Hematopoietic multipotent progenitor cell (in vitro differentiated cells): ENCODE data around the gene RAB11B. TPM values are rescaled to one million over a fixed set of nuclear protein-coding genes. Genes with fewer than 3 reads are reported as not detected.
"Not testable (repeated sequence)": the region's sequence is repeated elsewhere in the genome, so short reads cannot be mapped to it uniquely, and the experiment has no call there.

ENCODE experiments used
- DNase-seq, 3 donors: peaks; one replicate each; pipeline ENCODE4 v3.0.0-alpha.2; 2011 to 2015; ENCODE audit warnings: low read depth in 2 of 3, low spot score in 2 of 3
- total RNA-seq: library from RNA; depleted of rRNA; stranded (reverse); fragments of >200 nt; gene quantifications from one replicate; pipeline ENCODE4 v1.2.3, GENCODE V29; 2012

The RAB11B gene
- total RNA-seq, 1 donor = 99.4 TPM

DNA sequence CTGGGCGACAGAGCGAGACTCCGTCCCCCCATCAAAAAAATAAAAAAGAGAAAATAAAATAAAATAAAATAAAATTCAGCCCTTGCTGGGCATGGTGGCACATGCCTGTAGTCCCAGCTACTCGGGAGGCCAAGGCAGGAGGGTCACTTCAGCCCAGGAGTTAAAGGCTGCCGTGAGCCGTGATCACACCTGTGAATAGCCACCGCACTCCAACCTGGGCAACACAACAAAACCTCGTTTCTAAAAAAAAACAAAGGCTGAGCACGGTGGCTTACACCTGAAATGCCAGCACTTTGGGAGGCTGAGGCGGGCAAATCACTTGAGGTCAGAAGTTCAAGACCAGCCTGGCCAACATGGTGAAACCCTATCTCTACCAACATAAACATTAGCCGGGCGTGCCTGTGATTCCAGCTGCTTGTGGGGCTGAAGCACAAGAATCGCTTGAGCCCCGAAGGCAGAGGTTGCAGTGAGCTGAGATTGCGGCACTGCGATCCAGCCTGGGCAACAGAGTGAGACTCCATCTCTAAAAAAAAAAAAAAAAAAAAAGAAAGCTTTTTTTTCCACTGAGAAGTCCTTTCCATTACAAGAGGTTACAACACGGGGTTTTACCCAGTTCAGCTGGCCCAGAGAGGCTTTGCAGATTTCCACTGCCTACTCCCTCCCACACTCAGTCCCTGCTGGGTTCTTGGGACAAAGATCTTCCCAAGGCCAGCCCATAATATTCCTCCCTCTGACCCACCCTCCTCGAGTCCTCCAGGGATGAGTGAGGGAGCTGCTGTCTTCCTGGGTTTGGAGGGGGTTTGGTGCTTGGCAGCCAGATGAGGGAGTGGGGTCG lies 19.8 kb upstream of the RAB11B start:
- DNase-seq = no peak

DNA sequence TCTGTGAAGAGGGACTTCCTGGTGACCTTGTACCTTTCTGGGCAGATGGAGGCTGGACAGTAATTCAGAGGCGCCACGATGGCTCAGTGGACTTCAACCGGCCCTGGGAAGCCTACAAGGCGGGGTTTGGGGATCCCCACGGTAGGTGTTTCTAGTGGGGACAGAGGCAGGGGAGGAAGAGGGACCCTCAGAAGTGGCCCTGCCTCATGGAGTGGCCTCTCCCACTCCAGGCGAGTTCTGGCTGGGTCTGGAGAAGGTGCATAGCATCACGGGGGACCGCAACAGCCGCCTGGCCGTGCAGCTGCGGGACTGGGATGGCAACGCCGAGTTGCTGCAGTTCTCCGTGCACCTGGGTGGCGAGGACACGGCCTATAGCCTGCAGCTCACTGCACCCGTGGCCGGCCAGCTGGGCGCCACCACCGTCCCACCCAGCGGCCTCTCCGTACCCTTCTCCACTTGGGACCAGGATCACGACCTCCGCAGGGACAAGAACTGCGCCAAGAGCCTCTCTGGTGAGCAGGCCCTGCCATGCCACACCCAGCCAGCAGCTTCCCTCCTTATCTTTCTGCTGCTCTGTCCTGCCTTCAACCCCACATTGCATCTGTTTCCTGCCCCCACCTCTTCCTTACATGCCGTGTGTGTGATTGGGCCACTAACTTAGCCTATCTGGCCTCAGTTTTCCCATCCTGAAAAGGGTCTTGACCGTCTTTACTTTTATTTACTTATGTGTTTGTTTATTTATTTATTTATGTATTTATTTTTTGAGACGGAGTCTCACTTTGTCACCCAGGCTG lies 19.0 kb upstream of the RAB11B start:
- DNase-seq = peak in 2 of 3 donors; percentile 51 to 79

DNA sequence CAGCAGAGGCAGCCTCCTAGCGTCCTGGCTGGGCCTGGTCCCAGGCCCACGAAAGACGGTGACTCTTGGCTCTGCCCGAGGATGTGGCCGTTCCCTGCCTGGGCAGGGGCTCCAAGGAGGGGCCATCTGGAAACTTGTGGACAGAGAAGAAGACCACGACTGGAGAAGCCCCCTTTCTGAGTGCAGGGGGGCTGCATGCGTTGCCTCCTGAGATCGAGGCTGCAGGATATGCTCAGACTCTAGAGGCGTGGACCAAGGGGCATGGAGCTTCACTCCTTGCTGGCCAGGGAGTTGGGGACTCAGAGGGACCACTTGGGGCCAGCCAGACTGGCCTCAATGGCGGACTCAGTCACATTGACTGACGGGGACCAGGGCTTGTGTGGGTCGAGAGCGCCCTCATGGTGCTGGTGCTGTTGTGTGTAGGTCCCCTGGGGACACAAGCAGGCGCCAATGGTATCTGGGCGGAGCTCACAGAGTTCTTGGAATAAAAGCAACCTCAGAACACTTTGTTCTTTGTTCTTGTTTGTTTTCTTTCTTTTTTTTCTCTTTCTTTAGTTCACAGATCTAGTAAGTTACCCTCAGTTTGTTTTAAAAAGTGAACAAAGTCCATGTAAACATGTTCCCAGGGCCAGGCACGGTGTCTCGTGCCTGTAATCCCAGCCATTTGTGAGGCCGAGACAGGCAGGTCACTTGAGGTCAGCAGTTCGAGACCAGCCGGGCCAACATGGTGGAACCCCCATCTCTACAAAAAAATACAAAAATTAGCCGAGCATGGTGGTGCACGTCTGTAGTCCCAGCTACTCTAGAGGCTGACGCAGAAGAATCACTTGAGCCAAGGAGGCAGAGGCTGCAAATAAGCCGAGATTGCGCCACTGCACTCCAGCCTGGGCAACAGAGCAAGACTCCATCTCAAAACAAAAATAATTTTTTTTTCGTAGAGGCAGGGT lies 16.0 kb upstream of the RAB11B start:
- no peak for DNase-seq

DNA sequence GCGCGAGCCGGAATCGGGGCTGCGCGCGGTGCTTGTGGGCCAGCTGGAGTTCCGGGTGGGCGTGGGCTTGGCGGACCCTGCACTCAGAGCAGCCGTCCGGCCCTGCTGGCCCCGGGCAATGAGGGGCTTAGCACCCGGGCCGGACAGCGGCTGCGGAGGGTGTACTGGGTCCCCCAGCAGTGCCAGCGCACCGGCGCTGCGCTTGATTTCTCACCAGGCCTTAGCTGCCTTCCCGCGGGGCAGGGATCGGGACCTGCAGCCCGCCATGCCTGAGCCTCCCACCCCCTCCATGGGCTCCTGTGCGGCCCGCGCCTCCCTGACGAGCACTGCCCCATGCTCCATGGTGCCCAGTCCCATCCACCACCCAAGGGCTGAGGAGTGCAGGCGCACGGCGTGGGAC lies 14.4 kb upstream of the RAB11B start:
- not testable (repeated sequence) for DNase-seq

DNA sequence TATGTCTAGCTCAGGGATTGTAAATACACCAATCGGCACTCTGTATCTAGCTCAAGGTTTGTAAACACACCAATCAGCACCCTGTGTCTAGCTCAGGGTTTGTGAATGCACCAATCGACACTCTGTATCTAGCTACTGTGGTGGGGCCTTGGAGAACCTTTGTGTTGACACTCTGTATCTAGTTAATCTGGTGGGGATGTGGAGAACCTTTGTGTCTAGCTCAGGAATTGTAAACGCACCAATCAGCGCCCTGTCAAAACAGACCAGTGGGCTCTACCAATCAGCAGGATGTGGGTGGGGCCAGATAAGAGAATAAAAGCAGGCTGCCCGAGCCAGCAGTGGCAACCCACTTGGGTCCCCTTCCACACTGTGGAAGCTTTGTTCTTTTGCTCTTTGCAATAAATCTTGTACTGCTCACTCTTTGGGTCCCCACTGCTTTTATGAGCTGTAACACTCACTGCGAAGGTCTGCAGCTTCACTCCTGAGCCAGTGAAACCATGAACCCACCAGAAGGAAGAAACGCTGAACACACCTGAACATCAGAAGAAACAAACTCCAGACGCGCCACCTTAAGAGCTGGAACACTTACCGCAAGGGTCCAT lies 13.7 kb upstream of the RAB11B start:
- DNase-seq = not testable (repeated sequence)

DNA sequence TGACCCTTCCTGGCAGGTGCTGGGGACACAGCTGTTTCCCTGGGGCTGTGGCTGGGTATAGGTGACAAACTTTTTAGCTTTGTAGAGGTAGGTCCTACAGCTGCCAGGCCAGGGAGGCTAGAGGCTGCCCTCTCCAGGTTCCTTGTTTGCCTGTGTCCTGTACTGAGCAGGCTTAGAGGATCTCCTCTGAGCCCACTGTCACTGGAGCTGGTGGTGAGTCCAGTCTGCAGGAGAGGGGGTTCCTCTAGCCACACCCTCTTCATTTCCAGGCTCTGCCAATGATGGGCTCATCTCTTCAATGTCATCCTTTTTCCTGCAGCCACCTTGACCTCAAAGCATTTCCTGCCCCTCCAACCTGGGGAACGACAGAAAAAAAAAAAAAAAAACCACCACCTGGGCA lies 12.6 kb upstream of the RAB11B start:
- no peak for DNase-seq

DNA sequence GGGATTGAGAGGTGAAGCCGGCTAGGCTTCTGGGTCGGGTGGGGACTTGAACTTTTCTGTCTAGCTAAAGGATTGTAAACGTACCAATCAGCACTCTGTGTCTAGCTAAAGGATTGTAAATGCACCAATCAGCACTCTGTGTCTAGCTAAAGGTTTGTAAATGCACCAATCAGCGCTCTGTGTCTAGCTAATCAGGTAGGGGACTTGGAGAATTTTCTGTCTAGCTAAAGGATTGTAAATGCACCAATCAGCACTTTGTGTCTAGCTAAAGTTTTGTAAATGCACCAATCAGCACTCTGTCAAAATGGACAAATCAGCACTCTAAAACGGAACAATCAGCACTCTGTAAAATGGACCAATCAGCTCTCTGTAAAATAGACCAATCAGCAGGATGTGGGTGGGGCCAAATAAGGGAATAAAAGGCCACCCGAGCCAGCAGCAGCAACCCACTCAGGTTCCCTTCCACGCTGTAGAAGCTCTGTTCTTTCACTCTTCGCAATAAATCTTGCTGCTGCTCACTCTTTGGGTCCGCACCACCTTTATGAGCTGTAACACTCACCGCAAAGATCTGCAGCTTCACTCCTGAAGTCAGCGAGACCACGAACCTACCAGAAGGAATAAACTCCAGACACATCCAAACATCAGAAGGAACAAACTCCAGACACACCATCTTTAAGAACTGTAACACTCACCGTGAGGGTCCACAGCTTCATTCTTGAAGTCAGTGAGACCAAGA lies 10.8 kb upstream of the RAB11B start:
- DNase-seq = not testable (repeated sequence)

DNA sequence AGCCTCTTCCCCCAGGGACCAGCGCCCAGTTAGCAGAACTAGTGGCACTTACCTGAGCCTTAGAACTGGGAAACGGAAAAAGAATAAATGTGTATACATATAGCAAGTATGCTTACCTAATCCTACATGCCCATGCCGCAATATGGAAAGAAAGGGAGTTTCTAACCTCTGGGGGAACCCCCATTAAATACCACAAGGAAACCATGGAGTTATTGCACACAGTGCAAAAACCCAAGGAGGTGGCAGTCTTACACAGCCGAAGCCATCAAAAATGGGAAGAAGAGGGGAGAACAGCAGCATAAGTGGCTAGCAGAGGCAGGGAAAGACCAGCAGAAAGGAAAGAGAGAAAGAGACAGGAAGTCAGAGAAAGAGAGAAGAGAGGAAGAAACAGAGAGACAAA lies 5.6 kb upstream of the RAB11B start:
- DNase-seq = not testable (repeated sequence)

DNA sequence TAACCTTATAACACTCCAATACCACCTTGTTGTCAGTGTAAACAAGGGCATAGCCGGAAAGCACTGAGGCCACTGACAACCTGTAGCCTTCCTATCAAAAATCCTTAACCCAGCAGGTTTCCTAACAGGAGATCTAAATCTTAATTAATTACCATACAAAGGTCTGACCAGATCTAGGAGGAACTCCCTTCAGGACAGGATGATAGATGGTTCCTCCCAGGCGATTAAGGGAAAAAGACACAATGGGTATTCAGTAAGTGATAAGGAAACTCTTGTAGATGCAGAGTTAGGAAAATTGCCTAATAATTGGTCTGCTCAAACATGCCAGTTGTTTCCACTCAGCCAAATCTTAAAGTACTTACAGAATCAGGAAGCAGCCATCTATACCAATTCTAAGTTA lies 5.1 kb upstream of the RAB11B start:
- not testable (repeated sequence) for DNase-seq

DNA sequence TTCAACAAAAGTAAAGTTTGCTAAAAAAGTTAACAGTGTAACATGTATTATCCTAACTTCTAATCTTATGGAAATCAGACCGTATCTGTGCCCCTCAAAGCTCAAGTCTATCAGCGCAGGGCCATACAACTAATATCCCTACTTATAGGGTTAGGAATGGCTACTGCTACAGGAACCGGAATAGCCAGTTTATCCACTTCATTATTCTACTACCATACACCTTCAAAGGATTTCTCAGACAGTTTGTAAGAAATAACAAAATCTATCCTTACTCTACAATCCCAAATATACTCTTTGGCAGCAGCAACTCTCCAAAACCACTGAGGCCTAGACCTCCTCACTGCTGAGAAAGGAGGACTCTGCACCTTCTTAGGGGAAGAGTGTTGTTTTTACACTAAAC lies 4.6 kb upstream of the RAB11B start:
- not testable (repeated sequence) for DNase-seq

DNA sequence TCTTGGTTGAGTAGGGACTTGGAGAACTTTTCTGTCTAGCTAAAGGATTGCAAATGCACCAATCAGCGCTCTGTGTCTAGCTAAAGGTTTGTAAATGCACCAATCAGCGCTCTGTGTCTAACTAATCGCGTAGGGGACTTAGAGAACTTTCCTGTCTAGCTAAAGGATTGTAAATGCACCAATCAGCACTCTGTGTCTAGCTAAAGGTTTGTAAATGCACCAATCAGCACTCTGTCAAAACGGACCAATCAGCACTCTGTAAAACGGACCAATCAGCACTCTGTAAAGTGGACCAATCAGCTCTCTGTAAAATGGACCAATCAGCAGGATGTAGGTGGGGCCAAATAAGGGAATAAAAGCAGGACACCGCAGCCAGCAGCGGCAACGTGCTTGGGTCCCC lies 3.7 kb upstream of the RAB11B start:
- not testable (repeated sequence) for DNase-seq

DNA sequence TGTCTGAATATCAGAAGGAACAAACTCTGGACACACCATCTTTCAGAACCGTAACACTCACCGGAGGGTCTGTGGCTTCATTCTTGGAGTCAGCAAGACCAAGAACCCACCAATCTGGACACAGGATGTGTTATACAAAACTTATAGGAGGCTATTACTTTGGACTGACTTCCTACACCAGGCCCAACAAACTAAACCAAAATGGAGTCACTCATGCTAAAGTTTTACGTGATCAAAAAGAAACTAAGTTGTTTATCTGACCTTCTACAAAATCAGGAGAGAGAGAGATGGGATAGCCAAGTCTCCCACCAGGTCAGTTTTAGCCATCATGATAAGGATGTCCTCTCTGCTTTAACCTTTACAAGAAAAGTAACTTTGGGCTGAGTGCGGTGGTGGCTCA lies 3.2 kb upstream of the RAB11B start:
- DNase-seq = no peak

DNA sequence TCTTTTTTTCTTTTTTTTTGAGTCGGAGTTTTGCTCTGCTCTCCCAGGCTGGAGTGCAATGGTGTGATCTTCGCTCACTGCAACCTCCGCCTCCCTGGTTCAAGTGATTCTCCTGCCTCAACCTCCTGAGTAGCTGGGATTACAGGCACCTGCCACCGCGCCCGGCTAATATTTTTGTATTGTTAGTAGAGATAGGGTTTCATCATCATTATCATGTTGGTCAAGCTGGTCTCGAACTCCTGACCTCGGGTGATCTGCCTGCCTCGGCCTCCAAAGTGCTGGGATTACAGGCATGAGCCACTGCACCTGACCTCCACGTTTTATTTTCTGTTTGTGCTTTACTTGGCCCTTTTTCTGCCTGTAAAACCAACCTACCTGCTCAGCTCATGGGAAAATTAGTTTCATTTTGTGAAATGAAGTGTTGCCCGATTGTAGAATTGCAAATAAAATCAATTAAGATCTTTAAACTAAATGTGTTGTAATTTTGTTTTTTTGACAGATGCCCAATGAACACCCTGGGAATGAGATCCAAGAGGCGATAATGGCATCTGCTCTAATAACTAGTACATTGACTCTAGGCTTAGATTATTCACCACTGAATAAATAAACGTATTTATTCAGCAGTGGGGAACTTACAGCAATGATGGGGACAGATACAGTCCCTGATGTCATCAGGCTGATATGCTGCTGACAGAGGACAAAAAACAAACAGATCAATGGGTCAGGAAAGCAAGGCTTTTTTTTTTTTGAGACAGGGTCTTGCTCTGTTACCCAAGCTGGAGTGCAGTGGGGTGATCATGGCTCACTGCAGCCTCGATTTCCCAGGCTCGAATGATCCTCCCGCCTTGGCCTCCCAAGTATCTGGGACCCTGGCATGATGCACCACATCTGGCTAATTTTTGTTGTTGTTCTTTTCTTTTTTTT lies 2.2 kb upstream of the RAB11B start:
- no peak for DNase-seq

DNA sequence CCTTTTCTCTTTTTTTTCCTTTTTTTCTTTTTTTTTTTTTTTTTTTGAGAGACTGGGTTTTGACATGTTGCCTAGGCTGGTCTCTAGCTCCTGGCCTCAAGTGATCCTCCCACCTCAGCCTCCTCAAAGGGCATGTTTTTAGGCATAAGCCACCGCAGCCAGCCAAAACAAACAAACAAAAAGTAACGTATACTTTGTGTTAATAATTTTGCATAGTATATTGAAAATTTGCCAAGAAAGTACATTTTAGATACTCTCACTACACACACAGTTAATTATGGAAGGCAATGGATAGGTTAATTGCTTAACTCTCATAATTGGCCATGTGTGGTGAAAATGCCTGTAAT lies 1.6 kb upstream of the RAB11B start:
- no peak for DNase-seq

DNA sequence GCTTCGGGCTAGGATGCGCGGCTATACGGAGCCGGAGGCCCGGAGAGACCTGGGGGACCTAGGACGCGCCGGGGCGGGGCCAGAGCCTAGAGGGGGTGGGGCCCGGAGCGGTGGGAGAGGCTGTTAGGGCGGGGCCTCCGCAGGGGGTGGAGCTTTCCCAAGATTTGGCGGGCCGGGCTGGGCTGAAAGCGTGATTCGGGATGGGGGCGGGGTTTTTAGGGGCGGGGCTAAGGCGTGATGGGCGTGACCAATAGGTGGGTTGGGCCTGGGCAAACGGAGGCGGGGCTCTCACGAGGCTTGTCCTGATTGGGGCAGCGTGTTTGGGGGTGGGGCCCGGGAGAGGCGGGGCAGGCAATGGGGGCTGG lies 439 bp downstream of the RAB11B start:
- peak; percentile 79 to 93 (median 89) for DNase-seq

DNA sequence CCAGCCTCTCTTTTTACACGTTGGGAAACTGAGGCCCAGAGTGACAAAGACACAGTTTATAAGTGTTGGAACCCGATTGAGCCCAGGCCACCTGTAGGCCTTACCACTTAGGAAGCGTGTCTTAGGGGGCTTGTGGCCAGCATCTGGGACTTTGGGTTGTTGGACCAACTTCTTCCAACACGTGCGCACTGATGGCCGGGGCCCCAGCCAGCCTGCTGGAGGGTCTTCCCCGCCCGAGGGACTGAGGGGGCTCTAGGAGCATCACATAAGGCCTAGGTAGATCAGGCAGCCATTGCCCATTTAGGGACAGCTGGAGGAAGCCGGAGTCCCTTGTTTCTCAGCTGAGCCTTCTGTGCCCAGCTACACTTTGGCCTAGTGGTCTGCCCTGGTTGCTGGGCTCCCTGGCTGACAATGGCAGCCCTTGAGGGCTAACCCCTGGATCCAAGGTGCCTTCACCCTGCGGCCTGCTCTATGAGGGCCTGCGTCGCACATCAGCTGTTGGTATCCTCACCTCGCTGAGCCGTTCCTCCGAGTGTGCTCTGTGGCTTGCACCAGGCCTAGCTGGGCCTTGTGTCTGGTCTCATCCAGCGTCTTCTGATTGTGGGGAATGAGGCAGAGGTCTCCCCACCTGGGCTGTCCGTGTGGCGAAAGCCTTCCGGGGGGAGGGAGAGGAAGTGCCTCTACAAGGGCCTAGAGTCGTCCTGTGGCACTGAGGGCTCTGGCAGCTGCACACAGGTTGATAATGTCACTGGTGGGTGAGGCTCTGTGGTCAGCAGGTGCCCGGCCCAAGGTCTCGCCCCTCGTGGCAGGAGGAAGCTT lies 1.2 kb downstream of the RAB11B start:
- DNase-seq = no peak

DNA sequence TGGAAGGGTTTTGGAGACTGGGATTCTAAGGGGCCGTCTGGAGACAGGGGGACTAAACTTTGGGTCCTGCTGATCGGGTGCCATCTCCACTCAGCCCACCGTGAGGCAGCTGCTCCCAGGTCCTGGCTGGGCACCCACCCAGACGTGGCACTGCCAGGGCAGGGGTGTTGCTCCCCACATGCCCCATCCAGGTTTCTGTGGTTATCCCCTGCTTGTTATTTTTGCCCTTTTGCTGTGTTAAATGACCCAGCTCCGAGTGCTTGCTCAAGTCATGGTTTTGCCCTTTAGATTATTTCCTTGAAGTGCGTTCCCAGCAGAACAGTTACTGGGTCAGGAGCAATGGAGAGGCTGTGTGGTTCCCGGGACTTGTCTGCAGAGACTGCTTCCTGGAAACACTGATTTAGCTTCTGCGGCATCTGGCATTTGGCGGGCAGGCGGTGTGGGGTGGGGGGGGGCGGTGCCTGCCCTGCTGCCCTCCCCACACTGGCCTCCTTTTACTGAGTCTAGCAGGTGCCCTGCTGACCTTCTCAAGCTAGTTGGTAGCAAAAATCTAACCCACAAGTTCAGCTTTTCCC lies 1.9 kb downstream of the RAB11B start:
- DNase-seq = no peak
